GM23338 (cell line): Measurements from ENCODE around the gene ZNF804B. TPM values are rescaled to one million over a fixed set of nuclear protein-coding genes. Genes with fewer than 3 reads are reported as not detected.
A peak's percentile ranks its signal among the peaks of the same experiment; 100 is the strongest.

Source experiments
- ATAC-seq: fragments of 200-7000 bp; cut with Tn5 transposase; 3 replicates; pipeline ENCODE4 v1.9.1; 2020
- DNase-seq: peaks from one replicate; pipeline ENCODE4 v3.0.0-alpha.2; 2015; ENCODE audit warnings: low spot score
- H2AFZ ChIP-seq: fragments of 200-600 bp; sonication (generic); 2 replicates; pipeline ENCODE4 v1.8.0; 2016; ENCODE audit warnings: antibody characterized with exemption, mild to moderate bottlenecking, moderate library complexity
- H3F3A ChIP-seq: fragments of 200-600 bp; sonication (generic); replicated peaks from 2 replicates; pipeline ENCODE4 v1.8.0; 2017; ENCODE audit warnings: antibody characterized with exemption, mixed run types, low read depth
- H3K27ac ChIP-seq: fragments of 200-600 bp; sonication (generic); 2 replicates; pipeline ENCODE4 v1.6.1; 2016; ENCODE audit warnings: low read depth
- H3K27me3 ChIP-seq: fragments of 200-600 bp; sonication (generic); 2 replicates; pipeline ENCODE4 v1.8.0; 2016; ENCODE audit warnings: mild to moderate bottlenecking, mixed run types, moderate library complexity; ENCODE audit not compliant: insufficient read depth
- H3K36me3 ChIP-seq: fragments of 200-600 bp; sonication (generic); 2 replicates; pipeline ENCODE4 v1.8.0; 2016; ENCODE audit warnings: mild to moderate bottlenecking; ENCODE audit not compliant: insufficient read depth
- H3K4me1 ChIP-seq: fragments of 200-600 bp; sonication (generic); 2 replicates; pipeline ENCODE4 v1.8.0; 2016; ENCODE audit warnings: mild to moderate bottlenecking, moderate library complexity; ENCODE audit not compliant: insufficient read depth
- H3K4me2 ChIP-seq: fragments of 200-600 bp; sonication (generic); 2 replicates; pipeline ENCODE4 v1.7.1; 2017; ENCODE audit warnings: mixed run types
- H3K4me3 ChIP-seq: fragments of 200-600 bp; sonication (generic); 2 replicates; pipeline ENCODE4 v1.6.1; 2016; ENCODE audit warnings: mixed run types
- H3K79me2 ChIP-seq: fragments of 200-600 bp; sonication (generic); replicated peaks from 2 replicates; pipeline ENCODE4 v1.8.0; 2017; ENCODE audit warnings: mild to moderate bottlenecking; ENCODE audit not compliant: insufficient read depth
- H3K9me2 ChIP-seq: fragments of 200-600 bp; sonication (generic); 2 replicates; pipeline ENCODE4 v1.8.0; 2017; ENCODE audit not compliant: insufficient read depth
- H4K20me1 ChIP-seq: fragments of 200-600 bp; sonication (generic); replicated peaks from 2 replicates; pipeline ENCODE4 v1.8.0; 2017; ENCODE audit warnings: mild to moderate bottlenecking; ENCODE audit not compliant: insufficient read depth
- H3K27ac Mint-ChIP-seq: 2 replicates; pipeline ENCODE4 v1.8.0; 2020; ENCODE audit warnings: inconsistent platforms, mild to moderate bottlenecking, moderate library complexity, mixed read lengths
- H3K27me3 Mint-ChIP-seq: 3 replicates; pipeline ENCODE4 v1.8.0; 2022; ENCODE audit warnings: low read depth, mild to moderate bottlenecking, moderate library complexity, mixed read lengths, inconsistent platforms; ENCODE audit not compliant: insufficient read depth, poor library complexity
- H3K36me3 Mint-ChIP-seq: 3 replicates; pipeline ENCODE4 v1.8.0; 2021; ENCODE audit warnings: low read depth, mild to moderate bottlenecking, inconsistent platforms, moderate library complexity, mixed read lengths
- H3K4me1 Mint-ChIP-seq: 3 replicates; pipeline ENCODE4 v1.8.0; 2020; ENCODE audit warnings: mild to moderate bottlenecking, inconsistent platforms, mixed read lengths
- H3K4me3 Mint-ChIP-seq: 3 replicates; pipeline ENCODE4 v1.8.0; 2021; ENCODE audit warnings: moderate library complexity, mild to moderate bottlenecking, inconsistent platforms, mixed read lengths
- H3K9me3 Mint-ChIP-seq: 3 replicates; pipeline ENCODE4 v1.8.0; 2020; ENCODE audit warnings: moderate library complexity, mild to moderate bottlenecking, inconsistent platforms, mixed read lengths
- CREB1 ChIP-seq: fragments of 250-450 bp; sonication (Bioruptor Pico); IDR thresholded peaks from 2 replicates; pipeline ENCODE4 v1.5.0; 2020; ENCODE audit warnings: low read depth, mild to moderate bottlenecking, moderate library complexity
- EZH2phosphoT487 ChIP-seq: fragments of 200-600 bp; sonication (generic); IDR thresholded peaks from one replicate; pipeline ENCODE4 v1.8.1; 2018; ENCODE audit warnings: antibody characterized with exemption; ENCODE audit not compliant: unreplicated experiment
- JUNB ChIP-seq: IDR thresholded peaks from one replicate; pipeline ENCODE4 v1.6.1; 2016; ENCODE audit warnings: antibody characterized with exemption; ENCODE audit not compliant: unreplicated experiment
- NANOG ChIP-seq: IDR thresholded peaks from 2 replicates; pipeline ENCODE4 v1.6.1; 2016; ENCODE audit warnings: antibody characterized with exemption, borderline replicate concordance
- REST ChIP-seq: IDR thresholded peaks from one replicate; pipeline ENCODE4 v1.6.1; 2018; ENCODE audit warnings: antibody characterized with exemption; ENCODE audit not compliant: unreplicated experiment
- STAT1 ChIP-seq: IDR thresholded peaks from one replicate; pipeline ENCODE4 v1.6.1; 2016; ENCODE audit warnings: antibody characterized with exemption; ENCODE audit not compliant: unreplicated experiment
- ZNF114 ChIP-seq: fragments of 250-450 bp; sonication (Bioruptor Pico); IDR thresholded peaks from 2 replicates; pipeline ENCODE4 v1.5.0; 2020; ENCODE audit warnings: mild to moderate bottlenecking, moderate library complexity
- long read RNA-seq: library from polyadenylated mRNA; unstranded; transcript quantifications from one replicate; pipeline ENCODE4 v2.0.0, GENCODE V29; 2020; ENCODE audit not compliant: unreplicated experiment
- polyA plus RNA-seq: library from polyadenylated mRNA; unstranded; fragments of >200 nt; fragmentation: Nextera tagmentation; extraction: Ambion mirVana; gene quantifications from 2 replicates; pipeline ENCODE4 v1.2.1, GENCODE V29; 2016
- total RNA-seq: library from RNA; depleted of rRNA; stranded (reverse); fragments of >200 nt; shearing (Covaris generic); gene quantifications from 2 replicates; pipeline ENCODE4 v1.2.3, GENCODE V29; 2014; rRNA removed
- TF ChIP-seq, protein P1 (sequence below), 2 experiments: fragments of 200-600 bp in 1 of 2; sonication (generic) in 1 of 2; conservative IDR thresholded peaks; 2 replicates each; pipeline versions ENCODE4 v1.5.1 to v1.6.1; 2016 to 2017; ENCODE audit warnings: antibody characterized with exemption in 2 of 2, low read depth in 2 of 2, mild to moderate bottlenecking in 2 of 2, moderate library complexity in 1 of 2
- TF ChIP-seq, protein P2 (sequence below): IDR thresholded peaks from 2 replicates; pipeline ENCODE4 v1.6.1; 2016; ENCODE audit warnings: antibody characterized with exemption

The ZNF804B gene
- total RNA-seq (not detected in 2 replicates), polyA plus RNA-seq (not detected in 2 replicates)
- long read RNA-seq: 0 reads

GRCh38 chr7:88759230-88760135 lies at the start of gene ZNF804B:
Gene ZNF804B, plus strand, starts transcription at chr7:88759700. Its CDS starts 277 bp downstream, at chr7:88759977.
- Mint-ChIP-seq H3K27ac (no peak within 1 kb of the TSS), H3K36me3 (no peaks in the 10 kb centered on the region), H3K4me3 (peak within 1 kb of the TSS; percentile 81), H3K27me3 (peaks cover 24% of the 10 kb centered on the region), H3K4me1 (peaks cover 8% of the 10 kb centered on the region), H3K9me3 (no peaks in the 10 kb centered on the region; the same call in 2 of the 3 replicates)
- peak; percentile 87 for ATAC-seq
- H3K9me2 ChIP-seq: no peaks in the 10 kb centered on the region
- H3K4me2 ChIP-seq: peak within 1 kb of the TSS; percentile 91
- no peak within 1 kb of the TSS for H3K27ac ChIP-seq
- no peaks in the 10 kb centered on the region for H3K79me2 ChIP-seq
- H3K27me3 ChIP-seq: peaks cover 51% of the 10 kb centered on the region
- H3F3A ChIP-seq: no peaks in the 10 kb centered on the region
- H3K36me3 ChIP-seq: no peaks in the 10 kb centered on the region
- H2AFZ ChIP-seq: peak within 1 kb of the TSS; percentile 97
- peak; percentile 74 for DNase-seq
- peak within 1 kb of the TSS; percentile 65 for H3K4me3 ChIP-seq
- no peaks in the 10 kb centered on the region for H4K20me1 ChIP-seq
- H3K4me1 ChIP-seq: peaks cover 3% of the 10 kb centered on the region; the same call in 1 of the 2 replicates
- TF ChIP-seq ZNF114 (CRISPR knock-in tag) (no peak), CREB1 (CRISPR knock-in tag) (0 out of 2 replicates have a peak, but pooled peaks have one; percentile 12)
- TF ChIP-seq, protein P1, sequence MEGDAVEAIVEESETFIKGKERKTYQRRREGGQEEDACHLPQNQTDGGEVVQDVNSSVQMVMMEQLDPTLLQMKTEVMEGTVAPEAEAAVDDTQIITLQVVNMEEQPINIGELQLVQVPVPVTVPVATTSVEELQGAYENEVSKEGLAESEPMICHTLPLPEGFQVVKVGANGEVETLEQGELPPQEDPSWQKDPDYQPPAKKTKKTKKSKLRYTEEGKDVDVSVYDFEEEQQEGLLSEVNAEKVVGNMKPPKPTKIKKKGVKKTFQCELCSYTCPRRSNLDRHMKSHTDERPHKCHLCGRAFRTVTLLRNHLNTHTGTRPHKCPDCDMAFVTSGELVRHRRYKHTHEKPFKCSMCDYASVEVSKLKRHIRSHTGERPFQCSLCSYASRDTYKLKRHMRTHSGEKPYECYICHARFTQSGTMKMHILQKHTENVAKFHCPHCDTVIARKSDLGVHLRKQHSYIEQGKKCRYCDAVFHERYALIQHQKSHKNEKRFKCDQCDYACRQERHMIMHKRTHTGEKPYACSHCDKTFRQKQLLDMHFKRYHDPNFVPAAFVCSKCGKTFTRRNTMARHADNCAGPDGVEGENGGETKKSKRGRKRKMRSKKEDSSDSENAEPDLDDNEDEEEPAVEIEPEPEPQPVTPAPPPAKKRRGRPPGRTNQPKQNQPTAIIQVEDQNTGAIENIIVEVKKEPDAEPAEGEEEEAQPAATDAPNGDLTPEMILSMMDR (conservative IDR thresholded peaks at IDR 0.05; ENCODE audit: low read depth in 2 of 2): peak in 1 of 2 experiments; percentile 39; a peak in 1 of 4 replicates

DNA sequence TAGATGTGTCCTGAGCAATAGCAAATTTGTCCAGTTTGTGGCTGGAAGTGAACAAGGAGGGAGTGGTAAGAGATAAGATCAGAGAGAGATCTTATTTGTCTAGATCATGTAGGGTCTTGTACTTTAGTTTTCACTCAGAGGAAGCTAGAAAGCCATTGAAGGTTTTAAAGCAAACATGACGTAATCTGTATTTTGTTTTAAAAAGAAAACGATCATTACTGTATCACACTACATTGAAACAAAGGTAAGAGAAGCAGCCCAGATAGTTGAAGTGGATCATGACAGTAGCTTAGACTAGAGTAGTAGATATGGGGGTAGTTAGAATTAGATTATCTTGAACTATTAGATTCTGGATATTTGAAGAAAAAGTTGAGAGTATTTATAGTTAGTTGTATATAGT lies 23.6 kb upstream of the ZNF804B start:
- DNase-seq (no peak), ATAC-seq (no peak)
- Histone ChIP-seq H3F3A (no peaks in the 10 kb centered on the region), H3K79me2 (no peaks in the 10 kb centered on the region), H3K9me2 (peaks cover 5% of the 10 kb centered on the region), H3K27me3 (no peaks in the 10 kb centered on the region), H4K20me1 (no peaks in the 10 kb centered on the region), H3K36me3 (no peaks in the 10 kb centered on the region), H2AFZ (no peak overlapping the region), H3K4me2 (no peak overlapping the region), H3K4me3 (no peak overlapping the region), H3K4me1 (no peaks in the 10 kb centered on the region), H3K27ac (no peak overlapping the region)
- Mint-ChIP-seq H3K36me3 (no peaks in the 10 kb centered on the region), H3K4me1 (peaks cover 3% of the 10 kb centered on the region; the same call in 1 of the 3 replicates), H3K9me3 (no peaks in the 10 kb centered on the region), H3K27ac (no peak overlapping the region), H3K4me3 (no peak overlapping the region), H3K27me3 (peaks cover 4% of the 10 kb centered on the region)
- no peak for TF ChIP-seq NANOG

- no peaks in the 10 kb centered on the region for H3K79me2 ChIP-seq
- Mint-ChIP-seq H3K4me3 (no peak overlapping the region), H3K27me3 (peaks cover 4% of the 10 kb centered on the region), H3K4me1 (no peaks in the 10 kb centered on the region), H3K27ac (no peak overlapping the region), H3K9me3 (no peaks in the 10 kb centered on the region), H3K36me3 (no peaks in the 10 kb centered on the region)
- H3K27me3 ChIP-seq: no peaks in the 10 kb centered on the region
- peaks cover 5% of the 10 kb centered on the region for H3K9me2 ChIP-seq
- H3K4me2 ChIP-seq: no peak overlapping the region
- ATAC-seq (no peak), DNase-seq (no peak)
- no peaks in the 10 kb centered on the region for H3K36me3 ChIP-seq
- no peaks in the 10 kb centered on the region for H3K4me1 ChIP-seq
- no peaks in the 10 kb centered on the region for H4K20me1 ChIP-seq
- H3K27ac ChIP-seq: no peak overlapping the region
- H2AFZ ChIP-seq: no peak overlapping the region
- H3K4me3 ChIP-seq: no peak overlapping the region
- H3F3A ChIP-seq: no peaks in the 10 kb centered on the region
- no peak for TF ChIP-seq REST
- no peak for TF ChIP-seq STAT1
- TF ChIP-seq EZH2phosphoT487: no peak
- TF ChIP-seq, protein P1 (conservative IDR thresholded peaks at IDR 0.05; ENCODE audit: low read depth in 2 of 2): no peak
- TF ChIP-seq, protein P2, sequence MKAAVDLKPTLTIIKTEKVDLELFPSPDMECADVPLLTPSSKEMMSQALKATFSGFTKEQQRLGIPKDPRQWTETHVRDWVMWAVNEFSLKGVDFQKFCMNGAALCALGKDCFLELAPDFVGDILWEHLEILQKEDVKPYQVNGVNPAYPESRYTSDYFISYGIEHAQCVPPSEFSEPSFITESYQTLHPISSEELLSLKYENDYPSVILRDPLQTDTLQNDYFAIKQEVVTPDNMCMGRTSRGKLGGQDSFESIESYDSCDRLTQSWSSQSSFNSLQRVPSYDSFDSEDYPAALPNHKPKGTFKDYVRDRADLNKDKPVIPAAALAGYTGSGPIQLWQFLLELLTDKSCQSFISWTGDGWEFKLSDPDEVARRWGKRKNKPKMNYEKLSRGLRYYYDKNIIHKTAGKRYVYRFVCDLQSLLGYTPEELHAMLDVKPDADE: no peak
- TF ChIP-seq JUNB: no peak
Measured at GRCh38 chr7:88737632-88738031, 21.9 kb upstream of the ZNF804B start.
